Activated naive CD4-positive, alpha-beta T cell treated with anti-CD3 and anti-CD28 coated beads, Interleukin-2, amount 50 U/mL, for 24 hours (primary cell): Measurements from ENCODE around the gene RIPPLY2.
A peak's percentile ranks its signal among the peaks of the same experiment; 100 is the strongest.
"Not testable (repeated sequence)": the region's sequence is repeated elsewhere in the genome, so short reads cannot be mapped to it uniquely, and the experiment has no call there.

Experiments
- H3K27ac Mint-ChIP-seq: one replicate; pipeline ENCODE4 v1.8.0; 2021; ENCODE audit warnings: mild to moderate bottlenecking, mixed read lengths
- H3K27me3 Mint-ChIP-seq: one replicate; pipeline ENCODE4 v1.8.0; 2021; ENCODE audit warnings: mixed read lengths
- H3K36me3 Mint-ChIP-seq: one replicate; pipeline ENCODE4 v1.8.0; 2021; ENCODE audit warnings: mixed read lengths
- H3K4me1 Mint-ChIP-seq: one replicate; pipeline ENCODE4 v1.8.0; 2021; ENCODE audit warnings: mixed read lengths
- H3K4me3 Mint-ChIP-seq: one replicate; pipeline ENCODE4 v1.8.0; 2021; ENCODE audit warnings: mild to moderate bottlenecking, mixed read lengths
- H3K9me3 Mint-ChIP-seq: one replicate; pipeline ENCODE4 v1.8.0; 2021; ENCODE audit warnings: mixed read lengths

The RIPPLY2 gene

GRCh38 chr6:83853178-83854000 lies at the start of gene RIPPLY2:
RIPPLY2 (plus strand) TSS chr6:83853360; CDS start chr6:83853417, 57 bp downstream.
- H3K9me3 Mint-ChIP-seq: no peaks in the 10 kb centered on the region
- no peak within 1 kb of the TSS for H3K27ac Mint-ChIP-seq
- peaks cover 50% of the 10 kb centered on the region for H3K27me3 Mint-ChIP-seq
- no peaks in the 10 kb centered on the region for H3K36me3 Mint-ChIP-seq
- peaks cover 7% of the 10 kb centered on the region for H3K4me1 Mint-ChIP-seq
- H3K4me3 Mint-ChIP-seq: peak within 1 kb of the TSS; percentile 56

DNA sequence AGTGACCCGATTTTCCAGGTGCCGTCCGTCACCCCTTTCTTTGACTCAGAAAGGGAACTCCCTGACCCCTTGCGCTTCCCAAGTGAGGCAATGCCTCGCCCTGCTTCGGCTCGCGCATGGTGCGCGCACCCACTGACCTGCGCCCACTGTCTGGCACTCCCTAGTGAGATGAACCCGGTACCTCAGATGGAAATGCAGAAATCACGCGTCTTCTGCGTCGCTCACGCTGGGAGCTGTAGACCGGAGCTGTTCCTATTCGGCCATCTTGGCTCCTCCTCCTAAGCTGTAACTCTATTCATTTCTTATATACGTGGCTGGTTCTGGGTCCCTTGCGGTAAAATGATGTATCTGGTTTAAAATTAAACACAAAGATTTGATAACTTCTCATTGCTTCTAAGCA lies 49.7 kb upstream of the RIPPLY2 start:
- H3K36me3 Mint-ChIP-seq, H3K9me3 Mint-ChIP-seq, H3K4me3 Mint-ChIP-seq, H3K27ac Mint-ChIP-seq, H3K27me3 Mint-ChIP-seq, H3K4me1 Mint-ChIP-seq: not testable (repeated sequence)

- H3K4me3 Mint-ChIP-seq: no peak overlapping the region
- H3K4me1 Mint-ChIP-seq: no peaks in the 10 kb centered on the region
- H3K9me3 Mint-ChIP-seq: no peaks in the 10 kb centered on the region
- H3K36me3 Mint-ChIP-seq: no peaks in the 10 kb centered on the region
- no peak overlapping the region for H3K27ac Mint-ChIP-seq
- H3K27me3 Mint-ChIP-seq: peaks cover 5% of the 10 kb centered on the region
Observed at GRCh38 chr6:83804886-83805285, 48.3 kb upstream of the RIPPLY2 start.

DNA sequence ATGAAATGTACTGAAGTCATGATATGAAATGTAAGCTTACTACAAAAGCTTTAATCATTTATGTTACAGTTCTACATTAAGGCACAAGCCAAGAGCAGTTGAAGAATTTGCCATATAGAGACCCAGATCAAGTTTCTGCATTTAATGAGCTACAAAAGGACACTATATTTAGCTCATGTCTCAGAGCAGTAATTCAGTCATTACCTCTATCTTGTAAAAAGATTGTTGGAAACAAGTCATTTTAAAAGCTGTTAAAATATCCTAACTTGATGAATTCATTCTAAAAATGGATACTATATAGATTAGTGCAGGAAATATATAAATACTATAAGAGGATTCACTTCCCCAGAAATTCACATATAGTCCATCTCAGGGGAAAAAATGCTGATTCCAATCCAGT lies 45.2 kb upstream of the RIPPLY2 start:
- peaks cover 5% of the 10 kb centered on the region for H3K27me3 Mint-ChIP-seq
- H3K9me3 Mint-ChIP-seq: no peaks in the 10 kb centered on the region
- H3K27ac Mint-ChIP-seq: no peak overlapping the region
- no peak overlapping the region for H3K4me3 Mint-ChIP-seq
- no peaks in the 10 kb centered on the region for H3K36me3 Mint-ChIP-seq
- H3K4me1 Mint-ChIP-seq: no peaks in the 10 kb centered on the region

- no peak overlapping the region for H3K4me3 Mint-ChIP-seq
- H3K27ac Mint-ChIP-seq: no peak overlapping the region
- no peaks in the 10 kb centered on the region for H3K9me3 Mint-ChIP-seq
- H3K36me3 Mint-ChIP-seq: no peaks in the 10 kb centered on the region
- no peaks in the 10 kb centered on the region for H3K4me1 Mint-ChIP-seq
- H3K27me3 Mint-ChIP-seq: peaks cover 4% of the 10 kb centered on the region
Observed at GRCh38 chr6:83808926-83809325, 44.2 kb upstream of the RIPPLY2 start.

GRCh38 chr6:83812595-83812994 lies 40.6 kb upstream of the RIPPLY2 start:
- Mint-ChIP-seq H3K4me3 (no peak overlapping the region), H3K27ac (no peak overlapping the region), H3K27me3 (no peaks in the 10 kb centered on the region), H3K9me3 (no peaks in the 10 kb centered on the region), H3K36me3 (no peaks in the 10 kb centered on the region), H3K4me1 (no peaks in the 10 kb centered on the region)

- peaks cover 1% of the 10 kb centered on the region for H3K27me3 Mint-ChIP-seq
- H3K4me1 Mint-ChIP-seq: no peaks in the 10 kb centered on the region
- no peaks in the 10 kb centered on the region for H3K9me3 Mint-ChIP-seq
- H3K4me3 Mint-ChIP-seq: no peak overlapping the region
- H3K36me3 Mint-ChIP-seq: no peaks in the 10 kb centered on the region
- H3K27ac Mint-ChIP-seq: no peak overlapping the region
Observed at GRCh38 chr6:83815631-83816272, 37.4 kb upstream of the RIPPLY2 start.

DNA sequence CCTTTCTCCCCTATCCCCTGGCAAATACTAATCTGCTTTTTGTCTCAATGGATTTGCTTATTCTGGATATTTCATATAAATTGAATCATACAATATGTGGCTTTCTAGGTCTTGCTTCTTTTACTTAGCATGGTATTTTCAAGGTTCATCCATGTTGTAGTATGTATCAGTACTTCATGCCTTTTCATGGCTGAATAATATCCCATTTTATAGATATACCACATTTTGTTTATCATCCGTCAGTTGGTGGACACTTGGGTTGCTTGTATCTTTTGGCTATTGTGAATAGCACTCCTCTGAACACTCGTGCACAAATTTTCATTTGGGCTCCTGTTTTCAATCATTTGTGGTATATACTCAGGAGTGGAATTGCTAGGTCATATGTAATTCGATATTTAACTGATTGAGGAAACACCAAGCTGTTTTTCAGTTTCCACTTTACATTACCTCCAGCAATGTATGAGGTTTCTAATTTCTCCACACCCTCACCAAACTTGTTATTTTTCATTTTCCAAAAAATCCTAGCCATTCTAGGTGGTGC lies 30.5 kb upstream of the RIPPLY2 start:
- Mint-ChIP-seq H3K27me3 (peaks cover 8% of the 10 kb centered on the region), H3K27ac (no peak overlapping the region), H3K9me3 (no peaks in the 10 kb centered on the region), H3K4me3 (no peak overlapping the region), H3K36me3 (no peaks in the 10 kb centered on the region), H3K4me1 (no peaks in the 10 kb centered on the region)

- H3K27ac Mint-ChIP-seq: no peak overlapping the region
- H3K4me1 Mint-ChIP-seq: no peaks in the 10 kb centered on the region
- H3K4me3 Mint-ChIP-seq: no peak overlapping the region
- peaks cover 7% of the 10 kb centered on the region for H3K27me3 Mint-ChIP-seq
- H3K36me3 Mint-ChIP-seq: no peaks in the 10 kb centered on the region
- no peaks in the 10 kb centered on the region for H3K9me3 Mint-ChIP-seq
Observed at GRCh38 chr6:83824388-83824801, 28.8 kb upstream of the RIPPLY2 start.

- no peaks in the 10 kb centered on the region for H3K9me3 Mint-ChIP-seq
- no peak overlapping the region for H3K27ac Mint-ChIP-seq
- no peaks in the 10 kb centered on the region for H3K4me1 Mint-ChIP-seq
- peaks cover 9% of the 10 kb centered on the region for H3K27me3 Mint-ChIP-seq
- no peaks in the 10 kb centered on the region for H3K36me3 Mint-ChIP-seq
- H3K4me3 Mint-ChIP-seq: no peak overlapping the region
Observed at GRCh38 chr6:83824831-83825230, 28.3 kb upstream of the RIPPLY2 start.

DNA sequence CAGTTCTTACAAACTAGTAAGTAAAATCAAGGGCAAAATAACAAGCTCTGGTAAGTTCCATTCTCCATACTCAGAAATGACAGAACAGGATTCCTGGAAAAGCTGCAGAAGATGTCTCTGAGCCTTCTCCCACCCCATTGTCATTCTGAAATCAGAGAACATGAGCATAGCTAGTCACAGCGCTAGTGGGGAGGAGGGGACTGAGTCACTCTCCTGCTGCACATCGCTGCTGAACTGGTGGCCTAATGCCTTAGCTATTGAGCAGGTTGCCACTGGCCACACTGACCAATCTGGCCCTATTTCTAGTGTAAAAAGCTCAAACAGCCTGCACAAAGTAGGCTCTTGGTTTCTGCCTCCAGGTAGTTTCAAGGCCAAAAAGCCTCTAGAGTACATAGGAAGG lies 26.1 kb upstream of the RIPPLY2 start:
- Mint-ChIP-seq H3K36me3 (no peaks in the 10 kb centered on the region), H3K4me1 (no peaks in the 10 kb centered on the region), H3K27ac (no peak overlapping the region), H3K27me3 (peaks cover 17% of the 10 kb centered on the region), H3K9me3 (peaks cover 5% of the 10 kb centered on the region), H3K4me3 (no peak overlapping the region)

DNA sequence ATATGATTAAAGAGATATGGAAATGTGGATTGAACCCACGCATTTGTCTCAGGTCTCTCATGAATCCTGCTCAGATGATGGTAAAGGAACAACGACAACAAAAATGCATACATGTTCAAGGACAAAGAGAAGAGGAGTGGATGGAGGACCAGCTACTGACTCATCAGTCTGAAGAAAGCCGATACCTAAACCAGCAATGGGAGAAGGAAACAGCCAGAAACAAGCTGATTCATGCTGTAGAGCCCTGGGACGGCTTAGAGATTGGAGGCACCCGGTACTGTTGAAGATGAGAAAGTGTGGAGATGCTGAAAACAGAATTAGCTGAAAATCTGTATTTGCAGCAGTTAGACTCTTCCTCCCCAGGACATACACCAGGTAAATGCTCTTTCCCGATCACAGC lies 14.4 kb upstream of the RIPPLY2 start:
- peaks cover 20% of the 10 kb centered on the region for H3K9me3 Mint-ChIP-seq
- no peaks in the 10 kb centered on the region for H3K4me1 Mint-ChIP-seq
- peaks cover 27% of the 10 kb centered on the region for H3K27me3 Mint-ChIP-seq
- no peak overlapping the region for H3K4me3 Mint-ChIP-seq
- H3K36me3 Mint-ChIP-seq: peaks cover 2% of the 10 kb centered on the region
- H3K27ac Mint-ChIP-seq: no peak overlapping the region

GRCh38 chr6:83844170-83844569 lies 9.0 kb upstream of the RIPPLY2 start:
- H3K9me3 Mint-ChIP-seq: peaks cover 5% of the 10 kb centered on the region
- no peak overlapping the region for H3K4me3 Mint-ChIP-seq
- H3K27ac Mint-ChIP-seq: no peak overlapping the region
- H3K4me1 Mint-ChIP-seq: no peaks in the 10 kb centered on the region
- H3K27me3 Mint-ChIP-seq: peaks cover 19% of the 10 kb centered on the region
- peaks cover 2% of the 10 kb centered on the region for H3K36me3 Mint-ChIP-seq

DNA sequence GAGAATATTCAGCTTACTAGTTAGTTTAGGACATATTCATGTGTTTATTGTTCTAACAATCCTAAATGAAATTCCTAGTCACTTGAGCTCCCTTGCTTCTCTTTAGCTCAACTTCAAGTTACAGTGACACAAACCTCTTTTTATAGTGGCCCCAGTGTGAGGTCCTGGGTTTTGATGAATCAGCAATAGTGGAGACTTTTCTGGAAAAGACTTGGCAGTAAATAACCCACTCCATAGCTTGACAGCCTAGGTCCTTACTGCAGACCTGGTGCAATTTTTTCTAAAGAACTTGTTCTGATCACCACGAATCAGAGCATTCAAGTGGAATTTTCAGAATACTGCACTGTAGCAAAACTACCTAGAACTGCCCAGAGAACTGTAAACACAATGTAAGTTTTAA lies 6.9 kb upstream of the RIPPLY2 start:
- Mint-ChIP-seq H3K36me3 (no peaks in the 10 kb centered on the region), H3K4me3 (no peak overlapping the region), H3K9me3 (peaks cover 2% of the 10 kb centered on the region), H3K27me3 (peaks cover 29% of the 10 kb centered on the region), H3K27ac (no peak overlapping the region), H3K4me1 (no peaks in the 10 kb centered on the region)

GRCh38 chr6:83847179-83847578 lies 6.0 kb upstream of the RIPPLY2 start:
- no peaks in the 10 kb centered on the region for H3K36me3 Mint-ChIP-seq
- no peaks in the 10 kb centered on the region for H3K9me3 Mint-ChIP-seq
- H3K27me3 Mint-ChIP-seq: peaks cover 36% of the 10 kb centered on the region
- no peak overlapping the region for H3K27ac Mint-ChIP-seq
- no peaks in the 10 kb centered on the region for H3K4me1 Mint-ChIP-seq
- H3K4me3 Mint-ChIP-seq: no peak overlapping the region

GRCh38 chr6:83849127-83849526 lies 4.0 kb upstream of the RIPPLY2 start:
- Mint-ChIP-seq H3K27me3 (peaks cover 40% of the 10 kb centered on the region), H3K27ac (peak overlapping the region; percentile 48), H3K4me3 (no peak overlapping the region), H3K9me3 (no peaks in the 10 kb centered on the region), H3K36me3 (no peaks in the 10 kb centered on the region), H3K4me1 (peaks cover 3% of the 10 kb centered on the region)
